SKM-1 (cell line): ENCODE measurements around the gene PNPLA6.
"Not testable (repeated sequence)": the region's sequence is repeated elsewhere in the genome, so short reads cannot be mapped to it uniquely, and the experiment has no call there.

Experiments used
- DNase-seq: peaks from one replicate; lab custom pipeline; 2025; ENCODE audit not compliant: unreplicated experiment; lab: John Stamatoyannopoulos, UW

Gene PNPLA6

GRCh38 chr19:7529610-7530490 lies 5.7 kb upstream of the PNPLA6 start:
- no peak for DNase-seq

GRCh38 chr19:7533281-7533885 lies 2.1 kb upstream of the PNPLA6 start:
- no peak for DNase-seq

GRCh38 chr19:7533925-7534480 lies 1.5 kb upstream of the PNPLA6 start:
- DNase-seq: no peak

- no peak for DNase-seq
These were observed 928 bp upstream of the PNPLA6 start for GRCh38 chr19:7534531-7535046.

GRCh38 chr19:7535998-7536695 lies 630 bp downstream of the PNPLA6 start:
- no peak for DNase-seq

- not testable (repeated sequence) for DNase-seq
These were observed 3.5 kb downstream of the PNPLA6 start for GRCh38 chr19:7538990-7539389.

GRCh38 chr19:7539827-7540425 lies 4.4 kb downstream of the PNPLA6 start:
- DNase-seq: no peak

- no peak for DNase-seq
These were observed 5.4 kb downstream of the PNPLA6 start for GRCh38 chr19:7540761-7541474.

GRCh38 chr19:7541475-7541824 lies 5.9 kb downstream of the PNPLA6 start:
- no peak for DNase-seq

- DNase-seq: no peak
These were observed 6.4 kb downstream of the PNPLA6 start for GRCh38 chr19:7541828-7542443.

- DNase-seq: no peak
These were observed 7.2 kb downstream of the PNPLA6 start for GRCh38 chr19:7542556-7543348.

- peak; percentile 71 for DNase-seq
These were observed 9.1 kb downstream of the PNPLA6 start for GRCh38 chr19:7544626-7545025.

- no peak for DNase-seq
These were observed 9.8 kb downstream of the PNPLA6 start for GRCh38 chr19:7545300-7545699.

GRCh38 chr19:7545904-7546303 lies 10.4 kb downstream of the PNPLA6 start:
- DNase-seq: peak; percentile 54

GRCh38 chr19:7547159-7547558 lies 11.6 kb downstream of the PNPLA6 start:
- DNase-seq: no peak

GRCh38 chr19:7549429-7550148 lies 14.1 kb downstream of the PNPLA6 start:
- DNase-seq: no peak

- no peak for DNase-seq
These were observed 14.8 kb downstream of the PNPLA6 start for GRCh38 chr19:7550169-7550770.
